Activated B cell treated with CpG ODN at 0.5 μM for 24 hours (primary cell): ENCODE results near the gene GUSB. TPM values are rescaled to one million over a fixed set of nuclear protein-coding genes. Genes with fewer than 3 reads are reported as not detected.

Source experiments
- ATAC-seq: fragments of 200-7000 bp; cut with Tn5 transposase; one replicate; pipeline ENCODE4 v1.10.0; 2021; ENCODE audit warnings: low read depth, mild to moderate bottlenecking, moderate library complexity
- CTCF ChIA-PET: fragments of 350-600 bp; sonication (Branson Sonifier 250); formaldehyde crosslinking; loops from one replicate; lab custom pipeline; 2021; ENCODE audit warnings: antibody characterized with exemption; lab: Charles Lee
- POLR2A ChIA-PET: fragments of 350-600 bp; sonication (Branson Sonifier 250); formaldehyde crosslinking; loops from one replicate; lab custom pipeline; 2021; ENCODE audit warnings: antibody characterized with exemption; lab: Charles Lee
- DNase-seq: peaks from one replicate; pipeline ENCODE4 v3.0.0; 2022
- H3K27ac Mint-ChIP-seq: one replicate; pipeline ENCODE4 v1.8.0; 2020; ENCODE audit warnings: mixed read lengths
- H3K27me3 Mint-ChIP-seq: one replicate; pipeline ENCODE4 v1.8.0; 2021; ENCODE audit warnings: mixed read lengths
- H3K36me3 Mint-ChIP-seq: one replicate; pipeline ENCODE4 v1.8.0; 2021; ENCODE audit warnings: low read depth, mixed read lengths
- H3K4me1 Mint-ChIP-seq: one replicate; pipeline ENCODE4 v1.8.0; 2021; ENCODE audit warnings: mixed read lengths
- H3K4me3 Mint-ChIP-seq: one replicate; pipeline ENCODE4 v1.8.0; 2020; ENCODE audit warnings: mild to moderate bottlenecking, mixed read lengths
- H3K9me3 Mint-ChIP-seq: one replicate; pipeline ENCODE4 v1.8.0; 2020; ENCODE audit warnings: mixed read lengths
- CTCF ChIP-seq: fragments of 200-600 bp; IDR thresholded peaks from one replicate; pipeline ENCODE4 v1.8.0; 2022; ENCODE audit warnings: antibody characterized with exemption, mild to moderate bottlenecking
- intact Hi-C: fragments of 100-400 bp; cut with micrococcal nuclease; formaldehyde crosslinking; loops from one replicate; pipeline ENCODE4 v1.15.1; 2024
- total RNA-seq: library from RNA; stranded (reverse); gene quantifications from 2 replicates; pipeline ENCODE4 v1.2.3, GENCODE V29; 2022

The GUSB gene
- total RNA-seq, 1 donor from 2014 or later, result 40.8 TPM

- no peak overlapping the region for H3K27ac Mint-ChIP-seq
- no peak for ATAC-seq
- DNase-seq, result no peak
- no peak overlapping the region for H3K4me3 Mint-ChIP-seq
- peaks cover 11% of the 10 kb centered on the region for H3K36me3 Mint-ChIP-seq
- no peaks in the 10 kb centered on the region for H3K9me3 Mint-ChIP-seq
- CTCF ChIA-PET, result no interaction called here
- no peak for TF ChIP-seq CTCF
- H3K27me3 Mint-ChIP-seq, result no peaks in the 10 kb centered on the region
- H3K4me1 Mint-ChIP-seq, result no peaks in the 10 kb centered on the region
- intact Hi-C loops, result no loop called here
- POLR2A ChIA-PET, result no interaction called here
Measured at GRCh38 chr7:65923316-65923715, 58.7 kb downstream of the GUSB start.

- no peak for TF ChIP-seq CTCF
- Mint-ChIP-seq H3K27me3 (no peaks in the 10 kb centered on the region), H3K4me3 (no peak overlapping the region), H3K27ac (no peak overlapping the region), H3K36me3 (peaks cover 6% of the 10 kb centered on the region), H3K4me1 (peaks cover 25% of the 10 kb centered on the region), H3K9me3 (no peaks in the 10 kb centered on the region)
- intact Hi-C loops, result loop anchor here (5.0 kb wide), 1 partner anchor 44 kb away; the partner anchor contains the start of gene VKORC1L1
- ATAC-seq, result peak; percentile 75
- ChIA-PET CTCF (no interaction called here), POLR2A (no interaction called here)
- no peak for DNase-seq
Measured at GRCh38 chr7:65915921-65916657, 65.9 kb downstream of the GUSB start.

- Mint-ChIP-seq H3K27me3 (no peaks in the 10 kb centered on the region), H3K4me1 (peaks cover 21% of the 10 kb centered on the region), H3K9me3 (no peaks in the 10 kb centered on the region), H3K4me3 (no peak overlapping the region), H3K27ac (no peak overlapping the region), H3K36me3 (no peaks in the 10 kb centered on the region)
- TF ChIP-seq CTCF, result no peak
- DNase-seq (no peak), ATAC-seq (no peak)
- intact Hi-C loops, result no loop called here
- ChIA-PET POLR2A (interaction anchor here (0.6 kb wide), 1 partner anchor 43 kb away, joined by 17 read pairs; no protein-coding TSS in a partner anchor), CTCF (no interaction called here)
Measured at GRCh38 chr7:65912237-65912636, 69.8 kb downstream of the GUSB start.

Other genes with a start within 250 kb of the GUSB start
- 8.6 and 9.3 TPM in 2 replicates for gene VKORC1L1, start 109.1 kb downstream of the GUSB start, total RNA-seq
- gene ASL, start 93.6 kb upstream of the GUSB start, total RNA-seq, result 39.6 and 39.8 TPM in 2 replicates
- 40.8 and 42.5 TPM in 2 replicates for gene CRCP, start 132.6 kb upstream of the GUSB start, total RNA-seq
- gene TPST1, start 223.1 kb upstream of the GUSB start, total RNA-seq, result 5.6 and 6.5 TPM in 2 replicates